ENCODE results near the gene C4orf51.

GRCh38 chr4:145716200-145716599 lies 36.3 kb downstream of the C4orf51 start:
- TF ChIP-seq CTCF (conservative IDR thresholded peaks at IDR 0.05 in 1 of 2, IDR thresholded peaks at IDR 0.05 in 1 of 2; ENCODE audit: low read depth in 1 of 2, low read length in 2 of 2) (no peak), EZH2 (IDR thresholded peaks at IDR 0.05; ENCODE audit: low read length, missing control alignments) (no peak)

Measured in fibroblast of lung (primary cell).